Karpas-422 (cell line): ENCODE data around the gene CATSPERZ. TPM values are rescaled to one million over a fixed set of nuclear protein-coding genes. Genes with fewer than 3 reads are reported as not detected.

ENCODE experiments used
- DNase-seq: peaks from one replicate; pipeline ENCODE4 v3.0.0-alpha.2; 2015
- H2AFZ ChIP-seq: fragments of 200-600 bp; sonication (generic); 2 replicates; pipeline ENCODE4 v1.6.1; 2014; ENCODE audit warnings: antibody characterized with exemption, low read length, mixed read lengths
- H3K27ac ChIP-seq: fragments of 200-600 bp; sonication (generic); 2 replicates; pipeline ENCODE4 v1.5.1; 2014; ENCODE audit warnings: mild to moderate bottlenecking, low read length, moderate library complexity
- H3K27me3 ChIP-seq: fragments of 200-600 bp; sonication (generic); 2 replicates; pipeline ENCODE4 v1.6.1; 2014; ENCODE audit warnings: low read length, mixed read lengths
- H3K36me3 ChIP-seq: fragments of 200-600 bp; sonication (generic); 2 replicates; pipeline ENCODE4 v1.6.1; 2014; ENCODE audit warnings: low read length, mixed read lengths; ENCODE audit not compliant: insufficient read depth
- H3K4me1 ChIP-seq: fragments of 200-600 bp; sonication (generic); 2 replicates; pipeline ENCODE4 v1.6.1; 2014; ENCODE audit warnings: mild to moderate bottlenecking, low read length, mixed read lengths
- H3K4me2 ChIP-seq: fragments of 200-600 bp; sonication (generic); 2 replicates; pipeline ENCODE4 v1.6.1; 2014; ENCODE audit warnings: low read length, low read depth, mild to moderate bottlenecking; ENCODE audit not compliant: poor library complexity, severe bottlenecking
- H3K4me3 ChIP-seq: fragments of 200-600 bp; sonication (generic); 2 replicates; pipeline ENCODE4 v1.5.1; 2014; ENCODE audit warnings: mild to moderate bottlenecking, antibody characterized with exemption, low read length, mixed read lengths
- H3K79me2 ChIP-seq: fragments of 200-600 bp; sonication (generic); 2 replicates; pipeline ENCODE4 v1.6.1; 2014; ENCODE audit warnings: mild to moderate bottlenecking, low read length, mixed read lengths
- H3K9ac ChIP-seq: fragments of 200-600 bp; sonication (generic); 2 replicates; pipeline ENCODE4 v1.6.0; 2014; ENCODE audit warnings: low read length
- H3K9me2 ChIP-seq: fragments of 200-600 bp; sonication (generic), shearing (Covaris generic); replicated peaks from 2 replicates; pipeline ENCODE4 v1.6.0; 2014; ENCODE audit warnings: mild to moderate bottlenecking, low read length, moderate library complexity; ENCODE audit not compliant: insufficient read depth
- H3K9me3 ChIP-seq: fragments of 300-700, 200-600 bp; sonication (generic); 2 replicates; pipeline ENCODE4 v1.6.1; 2014; ENCODE audit warnings: low read length, mixed read lengths
- H4K20me1 ChIP-seq: fragments of 200-600 bp; sonication (generic); 2 replicates; pipeline ENCODE4 v1.6.1; 2014; ENCODE audit warnings: mild to moderate bottlenecking, antibody characterized with exemption, low read length, low read depth; ENCODE audit not compliant: insufficient read depth
- total RNA-seq: library from RNA; depleted of rRNA; stranded (reverse); fragments of >200 nt; shearing (Covaris generic); gene quantifications from 2 replicates; pipeline ENCODE4 v1.2.3, GENCODE V29; 2014; ENCODE audit warnings: low replicate concordance

The CATSPERZ gene
- total RNA-seq, 1 experiment from 2014 or later = not detected

- no peak for DNase-seq
- Histone ChIP-seq H3K4me1 (peaks cover 9% of the 10 kb centered on the region), H3K79me2 (no peaks in the 10 kb centered on the region)
Observed at GRCh38 chr11:64261556-64262080, 38.5 kb upstream of the CATSPERZ start.

GRCh38 chr11:64262271-64263002 lies 37.7 kb upstream of the CATSPERZ start:
- H3K9ac ChIP-seq = no peak overlapping the region

More at GRCh38 chr11:64261556-64262080, 38.5 kb upstream of the CATSPERZ start:
- Histone ChIP-seq H3K9ac (no peak overlapping the region), H3K9me3 (no peaks in the 10 kb centered on the region), H3K36me3 (no peaks in the 10 kb centered on the region), H3K4me3 (no peak overlapping the region), H3K27ac (no peak overlapping the region), H2AFZ (no peak overlapping the region), H3K4me2 (no peak overlapping the region), H3K27me3 (no peaks in the 10 kb centered on the region), H4K20me1 (no peaks in the 10 kb centered on the region), H3K9me2 (no peaks in the 10 kb centered on the region)

GRCh38 chr11:64263021-64263946 lies 36.9 kb upstream of the CATSPERZ start:
- Histone ChIP-seq H3K4me1 (peaks cover 12% of the 10 kb centered on the region), H2AFZ (no peak overlapping the region), H3K9me2 (no peaks in the 10 kb centered on the region), H3K9me3 (no peaks in the 10 kb centered on the region), H3K4me3 (no peak overlapping the region), H4K20me1 (no peaks in the 10 kb centered on the region), H3K27ac (no peak overlapping the region), H3K79me2 (no peaks in the 10 kb centered on the region), H3K4me2 (no peak overlapping the region), H3K9ac (no peak overlapping the region), H3K27me3 (no peaks in the 10 kb centered on the region), H3K36me3 (no peaks in the 10 kb centered on the region)
- DNase-seq = no peak

More at GRCh38 chr11:64262271-64263002, 37.7 kb upstream of the CATSPERZ start:
- Histone ChIP-seq H3K79me2 (no peaks in the 10 kb centered on the region), H3K36me3 (no peaks in the 10 kb centered on the region), H3K4me1 (peaks cover 9% of the 10 kb centered on the region), H3K4me3 (no peak overlapping the region), H3K9me2 (no peaks in the 10 kb centered on the region), H3K27ac (no peak overlapping the region), H3K9me3 (no peaks in the 10 kb centered on the region), H3K4me2 (no peak overlapping the region), H4K20me1 (no peaks in the 10 kb centered on the region), H2AFZ (no peak overlapping the region), H3K27me3 (no peaks in the 10 kb centered on the region)
- DNase-seq = no peak

- H3K9ac ChIP-seq = no peak overlapping the region
- H2AFZ ChIP-seq = no peak overlapping the region
Observed at GRCh38 chr11:64263947-64264317, 36.2 kb upstream of the CATSPERZ start.

GRCh38 chr11:64264371-64264852 lies 35.7 kb upstream of the CATSPERZ start:
- Histone ChIP-seq H3K36me3 (no peaks in the 10 kb centered on the region), H3K9me3 (no peaks in the 10 kb centered on the region), H3K4me3 (no peak overlapping the region), H3K4me1 (peaks cover 21% of the 10 kb centered on the region), H4K20me1 (no peaks in the 10 kb centered on the region), H3K27me3 (no peaks in the 10 kb centered on the region), H3K9me2 (no peaks in the 10 kb centered on the region), H3K9ac (no peak overlapping the region), H3K79me2 (peaks cover 6% of the 10 kb centered on the region), H3K27ac (no peak overlapping the region), H3K4me2 (no peak overlapping the region), H2AFZ (no peak overlapping the region)
- no peak for DNase-seq

More at GRCh38 chr11:64263947-64264317, 36.2 kb upstream of the CATSPERZ start:
- no peaks in the 10 kb centered on the region for H3K27me3 ChIP-seq
- H4K20me1 ChIP-seq = no peaks in the 10 kb centered on the region
- H3K9me2 ChIP-seq = no peaks in the 10 kb centered on the region
- H3K36me3 ChIP-seq = no peaks in the 10 kb centered on the region
- peaks cover 6% of the 10 kb centered on the region for H3K79me2 ChIP-seq
- H3K9me3 ChIP-seq = no peaks in the 10 kb centered on the region
- H3K4me1 ChIP-seq = peaks cover 19% of the 10 kb centered on the region
- no peak overlapping the region for H3K4me3 ChIP-seq
- H3K4me2 ChIP-seq = no peak overlapping the region
- H3K27ac ChIP-seq = no peak overlapping the region
- no peak for DNase-seq

- 0 out of 2 replicates have a peak overlapping the region, but pooled peaks have one; percentile 10 for H3K9ac ChIP-seq
- H4K20me1 ChIP-seq = no peaks in the 10 kb centered on the region
- H3K9me3 ChIP-seq = no peaks in the 10 kb centered on the region
- peaks cover 21% of the 10 kb centered on the region for H3K4me1 ChIP-seq
- H3K27me3 ChIP-seq = no peaks in the 10 kb centered on the region
- H3K4me2 ChIP-seq = no peak overlapping the region
- H3K79me2 ChIP-seq = peaks cover 6% of the 10 kb centered on the region
- no peak overlapping the region for H3K4me3 ChIP-seq
- no peak overlapping the region for H2AFZ ChIP-seq
- peak; percentile 64 for DNase-seq
- no peak overlapping the region for H3K27ac ChIP-seq
- no peaks in the 10 kb centered on the region for H3K9me2 ChIP-seq
- no peaks in the 10 kb centered on the region for H3K36me3 ChIP-seq
Observed at GRCh38 chr11:64265176-64266160, 34.7 kb upstream of the CATSPERZ start.

GRCh38 chr11:64266339-64266738 lies 33.8 kb upstream of the CATSPERZ start:
- H2AFZ ChIP-seq = no peak overlapping the region
- H3K4me2 ChIP-seq = no peak overlapping the region
- no peaks in the 10 kb centered on the region for H3K36me3 ChIP-seq
- no peaks in the 10 kb centered on the region for H3K27me3 ChIP-seq
- no peak overlapping the region for H3K9ac ChIP-seq
- H3K9me3 ChIP-seq = no peaks in the 10 kb centered on the region
- peaks cover 6% of the 10 kb centered on the region for H3K79me2 ChIP-seq
- no peaks in the 10 kb centered on the region for H4K20me1 ChIP-seq
- no peak overlapping the region for H3K27ac ChIP-seq
- no peak overlapping the region for H3K4me3 ChIP-seq
- no peak for DNase-seq
- H3K4me1 ChIP-seq = peaks cover 21% of the 10 kb centered on the region
- H3K9me2 ChIP-seq = no peaks in the 10 kb centered on the region
